ENCODE data around the gene ARHGAP29.

DNA sequence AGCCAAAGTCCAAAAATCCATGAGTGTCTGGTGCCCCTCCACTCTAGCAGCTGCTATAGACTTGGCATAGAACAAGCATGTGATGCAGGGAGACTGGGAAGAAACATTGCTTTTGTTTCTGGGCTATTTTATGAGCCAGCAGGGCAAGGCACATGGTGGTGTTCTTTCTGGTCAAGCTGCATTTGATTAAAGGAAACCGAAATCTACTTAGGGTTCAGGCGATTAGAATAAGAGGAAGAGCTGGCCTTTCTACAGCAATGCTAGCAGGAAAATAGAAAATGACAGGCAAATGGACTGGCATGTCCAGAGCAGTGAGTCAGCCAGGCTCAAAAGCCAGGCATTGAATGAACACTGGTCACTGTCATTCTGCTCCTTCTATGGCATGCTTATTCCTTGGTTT lies 28.5 kb upstream of the ARHGAP29 start:
- TF ChIP-seq POLR2AphosphoS5 (IDR thresholded peaks at IDR 0.05; ENCODE audit: low read depth, low read length) (no peak), POLR2A (IDR thresholded peaks at IDR 0.05; ENCODE audit: low read depth, low read length) (no peak), TAF1 (IDR thresholded peaks at IDR 0.05; ENCODE audit: low read depth, low read length) (no peak), SPI1 (IDR thresholded peaks at IDR 0.05; ENCODE audit: low read depth, low read length) (no peak), POU2F2 (IDR thresholded peaks at IDR 0.05; ENCODE audit: low read depth, low read length) (no peak)
